Left ventricle myocardium inferior (tissue), 1 donor: Measurements from ENCODE around the gene PDE11A. TPM values are rescaled to one million over a fixed set of nuclear protein-coding genes. Genes with fewer than 3 reads are reported as not detected.

Experiments
- DNase-seq: peaks from one replicate; pipeline ENCODE4 v3.0.0-alpha.2; 2020
- H3K27ac ChIP-seq: fragments of 200-600 bp; replicated peaks from 2 replicates; pipeline ENCODE4 v1.8.0; 2021
- H3K27me3 ChIP-seq: fragments of 200-600 bp; 2 replicates; pipeline ENCODE4 v1.8.0; 2021; ENCODE audit warnings: low read depth
- H3K36me3 ChIP-seq: fragments of 200-600 bp; 2 replicates; pipeline ENCODE4 v1.8.0; 2021
- H3K4me1 ChIP-seq: fragments of 200-600 bp; 2 replicates; pipeline ENCODE4 v1.8.0; 2021
- H3K4me3 ChIP-seq: fragments of 200-600 bp; 2 replicates; pipeline ENCODE4 v1.8.0; 2021; ENCODE audit warnings: mild to moderate bottlenecking, moderate library complexity
- H3K9me3 ChIP-seq: fragments of 200-600 bp; replicated peaks from 2 replicates; pipeline ENCODE4 v1.8.0; 2021
- intact Hi-C: fragments of 100-400 bp; cut with micrococcal nuclease; formaldehyde crosslinking; loops from one replicate; pipeline ENCODE4 v1.11.0; 2022
- total RNA-seq: library from RNA; stranded (reverse); fragmentation: NEBNext Ultra II Directional; extraction: Animal tissue kit (Norgen Biotek cat#: 25700); gene quantifications from one replicate; pipeline ENCODE4 v1.2.1, GENCODE V29; 2021
- TF ChIP-seq, protein P1 (sequence below): fragments of 200-600 bp; IDR thresholded peaks from 2 replicates; pipeline ENCODE4 v1.8.0; 2021; ENCODE audit warnings: antibody characterized with exemption, mild to moderate bottlenecking, borderline replicate concordance
- donor health status: DM: no; HTN: yes; CAD: no; lungs with severe emphysema.

PDE11A gene
- total RNA-seq, 1 donor from 2014 or later, result 2.5 TPM

DNA sequence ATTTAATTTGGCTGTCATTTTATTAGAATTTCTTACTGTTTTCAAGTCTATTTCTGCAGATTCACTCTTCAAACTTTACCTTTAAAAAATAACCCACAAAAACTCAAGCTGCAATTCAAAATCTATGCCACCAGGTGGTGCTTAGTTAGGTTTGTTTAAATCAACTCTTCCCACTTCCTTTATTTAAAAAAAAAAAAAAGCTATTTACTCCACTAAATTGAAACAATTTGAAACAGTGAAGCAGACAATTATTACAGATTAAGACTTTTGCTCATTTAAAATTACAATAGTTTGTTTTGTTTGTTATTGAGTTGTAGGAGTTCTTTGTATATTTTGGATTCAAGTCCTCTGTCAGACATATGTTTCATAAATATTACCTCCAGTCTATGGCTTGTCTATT, 300.0 kb downstream of the PDE11A start:
- Histone ChIP-seq H3K36me3 (no peaks in the 10 kb centered on the region), H3K4me1 (peaks cover 8% of the 10 kb centered on the region), H3K9me3 (peaks cover 6% of the 10 kb centered on the region), H3K4me3 (no peak overlapping the region), H3K27me3 (no peaks in the 10 kb centered on the region), H3K27ac (no peak overlapping the region)
- intact Hi-C loops, result no loop called here
- TF ChIP-seq, protein P1, sequence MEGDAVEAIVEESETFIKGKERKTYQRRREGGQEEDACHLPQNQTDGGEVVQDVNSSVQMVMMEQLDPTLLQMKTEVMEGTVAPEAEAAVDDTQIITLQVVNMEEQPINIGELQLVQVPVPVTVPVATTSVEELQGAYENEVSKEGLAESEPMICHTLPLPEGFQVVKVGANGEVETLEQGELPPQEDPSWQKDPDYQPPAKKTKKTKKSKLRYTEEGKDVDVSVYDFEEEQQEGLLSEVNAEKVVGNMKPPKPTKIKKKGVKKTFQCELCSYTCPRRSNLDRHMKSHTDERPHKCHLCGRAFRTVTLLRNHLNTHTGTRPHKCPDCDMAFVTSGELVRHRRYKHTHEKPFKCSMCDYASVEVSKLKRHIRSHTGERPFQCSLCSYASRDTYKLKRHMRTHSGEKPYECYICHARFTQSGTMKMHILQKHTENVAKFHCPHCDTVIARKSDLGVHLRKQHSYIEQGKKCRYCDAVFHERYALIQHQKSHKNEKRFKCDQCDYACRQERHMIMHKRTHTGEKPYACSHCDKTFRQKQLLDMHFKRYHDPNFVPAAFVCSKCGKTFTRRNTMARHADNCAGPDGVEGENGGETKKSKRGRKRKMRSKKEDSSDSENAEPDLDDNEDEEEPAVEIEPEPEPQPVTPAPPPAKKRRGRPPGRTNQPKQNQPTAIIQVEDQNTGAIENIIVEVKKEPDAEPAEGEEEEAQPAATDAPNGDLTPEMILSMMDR, result peak; percentile 61
- no peak for DNase-seq

DNA sequence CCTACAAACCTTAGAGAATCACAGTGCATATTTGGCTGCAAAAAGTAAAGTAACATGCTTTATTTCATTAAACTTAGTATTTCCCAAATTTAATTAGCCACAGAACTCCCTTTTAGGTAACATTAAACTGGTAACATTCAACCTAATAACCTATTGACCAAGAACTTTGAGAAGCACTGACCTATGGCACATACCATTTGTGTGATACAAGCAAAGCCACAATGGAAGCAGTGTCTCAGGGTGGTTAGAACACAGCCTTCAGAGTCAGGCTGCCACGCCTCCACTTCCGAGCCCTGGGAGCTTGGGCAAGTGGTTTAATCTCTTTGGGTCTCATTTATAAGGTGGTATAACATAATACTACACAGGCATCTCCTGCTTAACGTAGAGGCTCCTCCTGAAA, 301.4 kb downstream of the PDE11A start:
- peaks cover 8% of the 10 kb centered on the region for H3K4me1 ChIP-seq
- no peak for DNase-seq

DNA sequence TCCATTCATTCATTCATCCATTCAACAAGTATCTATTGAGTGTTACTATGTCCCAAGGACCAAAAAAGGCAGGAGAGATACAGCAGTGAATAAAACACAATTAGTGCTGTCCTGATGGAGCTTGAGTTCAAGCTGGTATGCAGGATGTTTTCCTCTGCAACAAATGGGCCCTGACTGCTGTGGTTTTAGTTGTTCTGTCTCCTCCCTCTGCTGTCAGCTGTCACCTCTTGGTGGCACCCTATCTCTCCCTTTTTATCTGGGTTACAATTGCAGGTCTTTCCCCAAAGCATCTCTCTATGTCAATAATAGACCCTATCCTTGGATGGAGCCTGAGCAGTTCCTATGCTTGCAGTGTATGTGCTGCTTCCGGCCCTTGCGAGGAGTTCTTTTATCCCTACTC, 304.8 kb downstream of the PDE11A start:
- H3K36me3 ChIP-seq, result no peaks in the 10 kb centered on the region
- no peaks in the 10 kb centered on the region for H3K27me3 ChIP-seq
- DNase-seq, result no peak
- TF ChIP-seq, protein P1, result no peak
- intact Hi-C loops, result no loop called here
- H3K27ac ChIP-seq, result no peak overlapping the region
- peaks cover 15% of the 10 kb centered on the region for H3K4me1 ChIP-seq
- H3K4me3 ChIP-seq, result no peak overlapping the region
- H3K9me3 ChIP-seq, result no peaks in the 10 kb centered on the region

More for the DNA sequence above, 301.4 kb downstream of the PDE11A start:
- TF ChIP-seq, protein P1, result no peak
- Histone ChIP-seq H3K36me3 (no peaks in the 10 kb centered on the region), H3K27me3 (no peaks in the 10 kb centered on the region), H3K4me3 (no peak overlapping the region), H3K9me3 (peaks cover 6% of the 10 kb centered on the region), H3K27ac (no peak overlapping the region)
- intact Hi-C loops, result no loop called here

DNA sequence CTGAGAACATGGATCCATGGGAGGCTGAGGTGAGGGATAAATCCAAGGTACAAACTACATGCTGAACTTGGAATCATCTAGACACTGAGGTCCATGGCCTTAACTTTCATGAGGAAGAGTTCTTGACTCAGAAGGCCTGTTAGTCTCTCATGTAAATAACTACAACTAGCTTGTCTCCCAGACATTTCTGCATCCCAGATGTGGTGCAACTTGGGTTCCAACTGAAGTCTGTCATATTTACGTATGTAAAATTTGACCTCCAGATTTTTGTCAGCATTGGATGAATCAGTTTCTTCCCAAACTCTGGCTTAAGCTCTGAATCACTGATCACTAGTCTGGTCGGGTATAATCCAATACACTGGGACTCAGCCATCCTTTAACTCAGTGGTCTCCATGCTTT, 306.9 kb downstream of the PDE11A start:
- Histone ChIP-seq H3K4me1 (peaks cover 11% of the 10 kb centered on the region), H3K36me3 (no peaks in the 10 kb centered on the region), H3K9me3 (no peaks in the 10 kb centered on the region), H3K27me3 (no peaks in the 10 kb centered on the region), H3K27ac (no peak overlapping the region), H3K4me3 (no peak overlapping the region)
- TF ChIP-seq, protein P1, result no peak
- DNase-seq, result no peak
- intact Hi-C loops, result no loop called here

DNA sequence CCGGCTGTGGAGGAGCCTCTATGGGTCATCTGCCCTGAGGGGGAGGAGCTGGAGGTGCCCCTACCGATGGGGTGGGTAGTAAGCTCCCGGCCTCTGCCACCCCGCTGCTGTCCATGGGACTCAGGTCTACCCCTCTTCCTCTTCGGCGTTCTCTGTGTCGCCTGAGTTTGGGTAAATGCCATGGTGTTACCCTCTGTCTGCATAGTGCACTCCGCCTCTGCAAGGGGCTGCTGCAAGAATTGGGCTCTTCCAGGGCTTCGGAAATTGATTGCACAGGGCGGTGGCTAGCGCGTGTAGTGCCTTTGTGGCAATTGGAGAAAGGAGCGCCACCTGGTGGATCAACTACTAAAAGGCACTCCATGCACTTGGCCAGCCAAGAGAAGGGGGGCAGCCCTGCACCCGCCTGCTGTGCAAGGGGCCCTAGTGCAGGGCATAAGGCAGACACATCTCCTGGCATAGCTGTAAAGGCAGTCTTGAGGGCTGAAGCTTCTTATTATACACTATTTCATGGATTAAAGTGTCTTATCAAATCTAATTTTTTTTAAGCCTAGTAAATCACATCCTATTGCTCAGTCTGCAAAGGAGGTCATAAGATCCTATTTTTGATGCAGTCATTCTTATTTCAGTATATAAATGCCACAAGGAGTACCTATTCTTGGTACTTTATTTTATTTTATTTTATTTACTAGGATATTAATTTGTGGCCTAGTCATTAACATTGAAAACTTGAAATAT, 308.9 kb downstream of the PDE11A start:
- peak overlapping the region; percentile 33 for H3K4me3 ChIP-seq
- TF ChIP-seq, protein P1, result peak; percentile 91
- no peaks in the 10 kb centered on the region for H3K36me3 ChIP-seq
- H3K9me3 ChIP-seq, result no peaks in the 10 kb centered on the region
- peak; percentile 53 for DNase-seq
- H3K27ac ChIP-seq, result no peak overlapping the region
- intact Hi-C loops, result no loop called here
- no peaks in the 10 kb centered on the region for H3K27me3 ChIP-seq
- peaks cover 10% of the 10 kb centered on the region for H3K4me1 ChIP-seq
